Ammon's horn (tissue), 1 donor: ENCODE measurements around the gene IFNA17.
"Not testable (repeated sequence)": the region's sequence is repeated elsewhere in the genome, so short reads cannot be mapped to it uniquely, and the experiment has no call there.

Experiments used
- DNase-seq: peaks from one replicate; pipeline ENCODE4 v3.0.0-alpha.2; 2016; ENCODE audit warnings: low spot score

The IFNA17 gene

GRCh38 chr9:21210782-21211181 lies 17.2 kb downstream of the IFNA17 start:
- not testable (repeated sequence) for DNase-seq

GRCh38 chr9:21210311-21210710 lies 17.7 kb downstream of the IFNA17 start:
- DNase-seq = no peak

GRCh38 chr9:21207043-21207442 lies 21.0 kb downstream of the IFNA17 start, which contains the start of gene IFNA10:
Gene IFNA10, minus strand, starts transcription at chr9:21207143. Its CDS starts 46 bp downstream, at chr9:21207097.
- not testable (repeated sequence) for DNase-seq

- no peak for DNase-seq
These were observed 22.8 kb downstream of the IFNA17 start for GRCh38 chr9:21205204-21205603.

GRCh38 chr9:21202105-21202504 lies 25.9 kb downstream of the IFNA17 start, which contains the start of gene IFNA7:
Gene IFNA7, minus strand, starts transcription at chr9:21202205. Its CDS starts 40 bp downstream, at chr9:21202165.
- DNase-seq = not testable (repeated sequence)

GRCh38 chr9:21194867-21195776 lies 32.9 kb downstream of the IFNA17 start:
- peak; percentile 21 for DNase-seq

- DNase-seq = not testable (repeated sequence)
These were observed 40.5 kb downstream of the IFNA17 start, which contains the start of gene IFNA4 for GRCh38 chr9:21187487-21187886. Gene IFNA4, minus strand, starts transcription at chr9:21187587. Its CDS starts 56 bp downstream, at chr9:21187531.

GRCh38 chr9:21182810-21183736 lies 44.9 kb downstream of the IFNA17 start:
- not testable (repeated sequence) for DNase-seq
